IMR-90 (cell line): ENCODE measurements around the gene PTPRF. TPM values are rescaled to one million over a fixed set of nuclear protein-coding genes. Genes with fewer than 3 reads are reported as not detected.

Experiments
- ATAC-seq: fragments of 200-7000 bp; cut with Tn5 transposase; 2 replicates; pipeline ENCODE4 v1.9.1; 2020; ENCODE audit warnings: low read depth, mild to moderate bottlenecking, moderate library complexity
- BruUV-seq: library from RNA; stranded (reverse); fragments of 400-500 nt; replicated peaks from 2 replicates; lab custom pipeline; 2021; lab: Mats Ljungman, UMichigan
- CTCF ChIA-PET: fragments of 300-600 bp; formaldehyde crosslinking; extraction: SDS; loops from one replicate; lab custom pipeline; 2021; ENCODE audit warnings: antibody characterized with exemption; lab: Yijun Ruan, JAX
- POLR2A ChIA-PET: fragments of 300-600 bp; sonication (Branson Sonifier 250); formaldehyde crosslinking; loops from one replicate; lab custom pipeline; 2022; ENCODE audit warnings: antibody characterized with exemption; ENCODE audit not compliant: unreplicated experiment; lab: Charles Lee
- DNase-seq: peaks from one replicate; pipeline ENCODE4 v3.0.0; 2013
- H2AFZ ChIP-seq: replicated peaks from 2 replicates; pipeline ENCODE3; 2013; ENCODE audit warnings: low read length, mild to moderate bottlenecking; ENCODE audit not compliant: poor library complexity
- H2AK5ac ChIP-seq: 2 replicates; pipeline ENCODE4 v1.6.1; 2013; ENCODE audit warnings: low read depth, low read length, inconsistent platforms
- H2AK9ac ChIP-seq: replicated peaks from 2 replicates; pipeline ENCODE3; 2013; ENCODE audit warnings: mild to moderate bottlenecking, low read depth, low read length, moderate library complexity; ENCODE audit not compliant: poor library complexity
- H2BK120ac ChIP-seq: 2 replicates; pipeline ENCODE4 v1.6.1; 2013; ENCODE audit warnings: low read depth, low read length, inconsistent platforms
- H2BK15ac ChIP-seq: 3 replicates; pipeline ENCODE4 v1.6.1; 2013; ENCODE audit warnings: low read depth, low read length, inconsistent platforms
- H2BK20ac ChIP-seq: 2 replicates; pipeline ENCODE4 v1.6.1; 2013; ENCODE audit warnings: low read depth, mild to moderate bottlenecking, inconsistent platforms, low read length, moderate library complexity
- H2BK5ac ChIP-seq: 2 replicates; pipeline ENCODE4 v1.6.1; 2013; ENCODE audit warnings: mild to moderate bottlenecking, low read depth, low read length, inconsistent platforms; ENCODE audit not compliant: poor library complexity, severe bottlenecking
- H3K14ac ChIP-seq: replicated peaks from 2 replicates; pipeline ENCODE4 v1.6.1; 2013; ENCODE audit warnings: low read depth, low read length, inconsistent platforms
- H3K18ac ChIP-seq: 2 replicates; pipeline ENCODE4 v1.6.1; 2013; ENCODE audit warnings: low read depth, low read length, control low read depth
- H3K23ac ChIP-seq: 2 replicates; pipeline ENCODE4 v1.6.1; 2013; ENCODE audit warnings: low read depth, low read length, inconsistent platforms
- H3K27ac ChIP-seq: 2 replicates; pipeline ENCODE4 v1.5.1; 2013; ENCODE audit warnings: mild to moderate bottlenecking, control low read depth, low read length; ENCODE audit not compliant: insufficient read depth
- H3K27me3 ChIP-seq: 2 replicates; pipeline ENCODE4 v1.6.1; 2013; ENCODE audit warnings: low read length; ENCODE audit not compliant: control insufficient read depth, insufficient read depth
- H3K36me3 ChIP-seq: 2 replicates; pipeline ENCODE4 v1.6.1; 2013; ENCODE audit warnings: low read length, mixed read lengths; ENCODE audit not compliant: control insufficient read depth, insufficient read depth
- H3K4ac ChIP-seq: 2 replicates; pipeline ENCODE4 v1.6.1; 2013; ENCODE audit warnings: low read depth, low read length, inconsistent platforms
- H3K4me1 ChIP-seq: 2 replicates; pipeline ENCODE4 v1.6.1; 2013; ENCODE audit warnings: low read length, mixed read lengths; ENCODE audit not compliant: control insufficient read depth, insufficient read depth
- H3K4me2 ChIP-seq: 2 replicates; pipeline ENCODE4 v1.6.1; 2013; ENCODE audit warnings: low read depth, mild to moderate bottlenecking, control low read depth, low read length, moderate library complexity
- H3K4me3 ChIP-seq: 2 replicates; pipeline ENCODE4 v1.5.1; 2013; ENCODE audit warnings: low read depth, mild to moderate bottlenecking, control low read depth, low read length, moderate library complexity; ENCODE audit not compliant: insufficient read depth
- H3K56ac ChIP-seq: 2 replicates; pipeline ENCODE4 v1.6.1; 2013; ENCODE audit warnings: low read length, inconsistent platforms; ENCODE audit not compliant: insufficient read depth; ENCODE audit errors: extremely low read depth
- H3K79me1 ChIP-seq, 2 experiments: 2 replicates each; pipeline ENCODE4 v1.6.1; 2013; ENCODE audit warnings: low read length in 2 of 2, inconsistent platforms in 1 of 2, low read depth in 1 of 2
- H3K9ac ChIP-seq: 2 replicates; pipeline ENCODE4 v1.6.1; 2013; ENCODE audit warnings: low read depth, low read length, control low read depth
- H3K9me1 ChIP-seq: 2 replicates; pipeline ENCODE4 v1.6.1; 2013; ENCODE audit warnings: low read length, inconsistent platforms; ENCODE audit not compliant: insufficient read depth
- H3K9me3 ChIP-seq: 2 replicates; pipeline ENCODE4 v1.6.1; 2013; ENCODE audit warnings: low read length; ENCODE audit not compliant: control insufficient read depth, insufficient read depth
- H4K20me1 ChIP-seq: 2 replicates; pipeline ENCODE4 v1.6.1; 2013; ENCODE audit warnings: low read length, inconsistent platforms; ENCODE audit not compliant: insufficient read depth
- H4K5ac ChIP-seq: 2 replicates; pipeline ENCODE4 v1.6.1; 2013; ENCODE audit warnings: mild to moderate bottlenecking, low read depth, low read length, control low read depth
- H4K8ac ChIP-seq, 2 experiments: 2 replicates each; pipeline ENCODE4 v1.6.1; 2013; ENCODE audit warnings: low read depth in 2 of 2, low read length in 2 of 2, control low read depth in 1 of 2, inconsistent platforms in 1 of 2
- H4K91ac ChIP-seq: 2 replicates; pipeline ENCODE4 v1.6.1; 2013; ENCODE audit warnings: low read depth, low read length, inconsistent platforms; ENCODE audit not compliant: insufficient read depth
- BHLHE40 ChIP-seq: fragments of 150-350 bp; IDR thresholded peaks from 2 replicates; pipeline ENCODE4 v1.6.1; 2016; ENCODE audit warnings: mild to moderate bottlenecking, low read depth, low read length
- CEBPB ChIP-seq: IDR thresholded peaks from 2 replicates; pipeline ENCODE4 v1.6.1; 2012; ENCODE audit warnings: low read depth, low read length, improper control_type of control experiment
- FOS ChIP-seq: fragments of 150-350 bp; IDR thresholded peaks from 2 replicates; pipeline ENCODE4 v1.6.1; 2016; ENCODE audit warnings: low read depth, low read length
- MAFK ChIP-seq: IDR thresholded peaks from 2 replicates; pipeline ENCODE4 v1.6.1; 2012; ENCODE audit warnings: low read depth, low read length, improper control_type of control experiment
- MAZ ChIP-seq: IDR thresholded peaks from 2 replicates; pipeline ENCODE4 v1.6.1; 2012; ENCODE audit warnings: low read depth, mild to moderate bottlenecking, low read length, improper control_type of control experiment, moderate library complexity, borderline replicate concordance
- MXI1 ChIP-seq: IDR thresholded peaks from 2 replicates; pipeline ENCODE4 v1.6.1; 2012; ENCODE audit warnings: low read depth, mild to moderate bottlenecking, low read length, moderate library complexity, borderline replicate concordance
- POLR2A ChIP-seq: IDR thresholded peaks from 2 replicates; pipeline ENCODE4 v1.6.1; 2012; ENCODE audit warnings: mild to moderate bottlenecking, low read depth, low read length
- RAD21 ChIP-seq: IDR thresholded peaks from 2 replicates; pipeline ENCODE4 v1.6.1; 2012; ENCODE audit warnings: low read length, improper control_type of control experiment
- RCOR1 ChIP-seq: IDR thresholded peaks from 2 replicates; pipeline ENCODE4 v1.6.1; 2012; ENCODE audit warnings: mild to moderate bottlenecking, low read length, improper control_type of control experiment; ENCODE audit not compliant: insufficient replicate concordance
- RFX5 ChIP-seq: IDR thresholded peaks from 2 replicates; pipeline ENCODE4 v1.8.0; 2012; ENCODE audit warnings: low read depth, mild to moderate bottlenecking, low read length, moderate library complexity
- SMC3 ChIP-seq: fragments of 150-350 bp; IDR thresholded peaks from 2 replicates; pipeline ENCODE4 v1.6.1; 2016; ENCODE audit warnings: low read depth, mild to moderate bottlenecking, antibody characterized with exemption, low read length, moderate library complexity
- WGBS, 2 experiments: methylation state at CpG; one replicate each; pipeline versions ENCODE4 v1.1.5 to v1.1.7; 2013; ENCODE audit warnings: missing lambda C conversion rate in 2 of 2; ENCODE audit not compliant: insufficient read length in 1 of 2; ENCODE audit errors: extremely low coverage in 2 of 2; 5-methylcytosine and 5-hydroxymethylcytosine counted together
- dilution Hi-C: fragments of 300-500 bp; cut with HindIII; formaldehyde crosslinking; loops from one replicate; pipeline ENCODE4 v1.14.3; 2018; ENCODE audit warnings: low sequenced_read_pairs; ENCODE audit not compliant: unreplicated experiment
- in situ Hi-C: fragments of 300-500 bp; cut with MboI; formaldehyde crosslinking; loops from 3 replicates; pipeline ENCODE4 v1.14.3; 2019; ENCODE audit warnings: low sequenced_read_pairs, inconsistent platforms, mixed read lengths
- intact Hi-C: fragments of 100-400 bp; cut with micrococcal nuclease; formaldehyde crosslinking; loops from 2 replicates; pipeline ENCODE4 v1.10.0; 2022
- polyA plus RNA-seq, 3 experiments: library from polyadenylated mRNA; depleted of rRNA; stranded (reverse); fragments of >200 nt; gene quantifications; 2 replicates each; pipeline ENCODE4 v1.2.3, GENCODE V29; 2012; ENCODE audit warnings: low replicate concordance in 1 of 3
- total RNA-seq: library from RNA; depleted of rRNA; stranded (reverse); fragments of >200 nt; gene quantifications from 2 replicates; pipeline ENCODE4 v1.2.3, GENCODE V29; 2012
- TF ChIP-seq, protein P1 (sequence below): fragments of 150-350 bp; IDR thresholded peaks from 2 replicates; pipeline ENCODE4 v1.6.1; 2017; ENCODE audit warnings: mild to moderate bottlenecking, antibody characterized with exemption, low read length, low read depth
- TF ChIP-seq, protein P2 (sequence below): conservative IDR thresholded peaks from 2 replicates; pipeline ENCODE4 v1.5.1; 2012; ENCODE audit warnings: mild to moderate bottlenecking, low read depth, low read length, improper control_type of control experiment
- TF ChIP-seq, protein P3 (sequence below): fragments of 150-350 bp; IDR thresholded peaks from 2 replicates; pipeline ENCODE4 v1.6.1; 2016; ENCODE audit warnings: low read depth, mild to moderate bottlenecking, low read length, moderate library complexity, borderline replicate concordance

Gene PTPRF
- total and polyA plus RNA-seq, 2 of the 4 experiments (the other 2 are of a cell fraction): 25.8 to 92.3 TPM

DNA sequence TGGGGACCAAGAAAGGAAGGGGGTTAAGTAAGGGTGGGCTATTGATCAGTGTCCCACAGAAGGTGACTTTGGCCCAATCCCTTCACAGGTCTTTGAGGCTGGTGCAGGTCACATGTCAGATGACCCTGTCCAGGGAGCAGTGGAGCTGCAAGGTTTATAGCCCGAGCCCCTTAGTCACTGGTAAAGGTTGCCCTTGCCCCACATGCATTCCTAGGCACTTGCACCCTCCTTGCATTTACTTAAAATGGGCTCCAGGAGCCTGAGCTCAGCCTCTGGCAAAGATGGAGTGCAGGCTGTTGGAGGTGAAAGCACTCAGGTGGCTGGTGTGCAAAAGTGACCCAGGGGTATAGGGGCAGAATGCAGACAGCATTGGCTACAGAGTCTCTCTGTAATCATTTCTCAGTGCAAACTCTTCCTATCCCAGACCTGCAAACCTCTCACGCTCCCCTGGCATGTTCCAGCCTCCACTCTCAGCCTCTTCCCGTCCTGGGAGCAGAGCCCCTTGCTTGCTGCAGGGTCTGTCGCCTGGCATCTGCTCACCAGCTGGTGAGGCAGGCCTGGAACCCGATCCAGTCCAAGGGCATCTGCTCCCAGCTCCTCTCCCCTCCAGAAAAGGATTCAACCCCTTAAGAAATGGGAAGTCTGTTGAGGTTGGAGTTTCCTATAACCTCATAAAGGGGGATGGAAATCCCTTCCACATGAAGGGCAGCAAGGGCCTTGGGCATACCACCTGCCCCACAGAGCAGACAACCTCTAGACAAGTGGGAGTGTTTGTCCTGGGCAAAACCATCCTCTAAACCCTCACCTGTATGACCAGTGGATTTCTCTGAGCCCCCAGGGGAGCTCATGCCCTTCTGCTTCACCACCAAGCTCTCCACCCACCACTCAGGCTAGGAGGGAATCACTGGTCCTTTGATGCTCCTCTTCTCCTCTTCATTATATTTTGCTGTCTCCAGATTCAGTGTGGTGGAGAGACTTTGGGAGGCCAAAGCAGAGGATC is 23.1 kb upstream of the PTPRF start:
- no peak for DNase-seq
- no peaks in the 10 kb centered on the region for H3K9me3 ChIP-seq
- intact Hi-C loops: no loop called here
- no peak for TF ChIP-seq MAFK
- TF ChIP-seq POLR2A: no peak
- TF ChIP-seq SMC3: no peak
- TF ChIP-seq BHLHE40: no peak
- TF ChIP-seq, protein P1, sequence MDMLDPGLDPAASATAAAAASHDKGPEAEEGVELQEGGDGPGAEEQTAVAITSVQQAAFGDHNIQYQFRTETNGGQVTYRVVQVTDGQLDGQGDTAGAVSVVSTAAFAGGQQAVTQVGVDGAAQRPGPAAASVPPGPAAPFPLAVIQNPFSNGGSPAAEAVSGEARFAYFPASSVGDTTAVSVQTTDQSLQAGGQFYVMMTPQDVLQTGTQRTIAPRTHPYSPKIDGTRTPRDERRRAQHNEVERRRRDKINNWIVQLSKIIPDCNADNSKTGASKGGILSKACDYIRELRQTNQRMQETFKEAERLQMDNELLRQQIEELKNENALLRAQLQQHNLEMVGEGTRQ: no peak
- TF ChIP-seq RAD21: no peak
- no peak for TF ChIP-seq RCOR1
- TF ChIP-seq MXI1: no peak
- TF ChIP-seq, protein P2, sequence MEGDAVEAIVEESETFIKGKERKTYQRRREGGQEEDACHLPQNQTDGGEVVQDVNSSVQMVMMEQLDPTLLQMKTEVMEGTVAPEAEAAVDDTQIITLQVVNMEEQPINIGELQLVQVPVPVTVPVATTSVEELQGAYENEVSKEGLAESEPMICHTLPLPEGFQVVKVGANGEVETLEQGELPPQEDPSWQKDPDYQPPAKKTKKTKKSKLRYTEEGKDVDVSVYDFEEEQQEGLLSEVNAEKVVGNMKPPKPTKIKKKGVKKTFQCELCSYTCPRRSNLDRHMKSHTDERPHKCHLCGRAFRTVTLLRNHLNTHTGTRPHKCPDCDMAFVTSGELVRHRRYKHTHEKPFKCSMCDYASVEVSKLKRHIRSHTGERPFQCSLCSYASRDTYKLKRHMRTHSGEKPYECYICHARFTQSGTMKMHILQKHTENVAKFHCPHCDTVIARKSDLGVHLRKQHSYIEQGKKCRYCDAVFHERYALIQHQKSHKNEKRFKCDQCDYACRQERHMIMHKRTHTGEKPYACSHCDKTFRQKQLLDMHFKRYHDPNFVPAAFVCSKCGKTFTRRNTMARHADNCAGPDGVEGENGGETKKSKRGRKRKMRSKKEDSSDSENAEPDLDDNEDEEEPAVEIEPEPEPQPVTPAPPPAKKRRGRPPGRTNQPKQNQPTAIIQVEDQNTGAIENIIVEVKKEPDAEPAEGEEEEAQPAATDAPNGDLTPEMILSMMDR: no peak
- TF ChIP-seq MAZ: no peak
- no peak for TF ChIP-seq CEBPB
- TF ChIP-seq, protein P3, sequence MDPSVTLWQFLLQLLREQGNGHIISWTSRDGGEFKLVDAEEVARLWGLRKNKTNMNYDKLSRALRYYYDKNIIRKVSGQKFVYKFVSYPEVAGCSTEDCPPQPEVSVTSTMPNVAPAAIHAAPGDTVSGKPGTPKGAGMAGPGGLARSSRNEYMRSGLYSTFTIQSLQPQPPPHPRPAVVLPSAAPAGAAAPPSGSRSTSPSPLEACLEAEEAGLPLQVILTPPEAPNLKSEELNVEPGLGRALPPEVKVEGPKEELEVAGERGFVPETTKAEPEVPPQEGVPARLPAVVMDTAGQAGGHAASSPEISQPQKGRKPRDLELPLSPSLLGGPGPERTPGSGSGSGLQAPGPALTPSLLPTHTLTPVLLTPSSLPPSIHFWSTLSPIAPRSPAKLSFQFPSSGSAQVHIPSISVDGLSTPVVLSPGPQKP: no peak
- no peak for TF ChIP-seq FOS
- TF ChIP-seq RFX5: no peak

More for the DNA sequence above, 23.1 kb upstream of the PTPRF start:
- Histone ChIP-seq H3K56ac (no peak overlapping the region), H2BK15ac (no peak overlapping the region), H3K18ac (no peak overlapping the region), H3K9ac (no peak overlapping the region), H3K27me3 (no peaks in the 10 kb centered on the region), H4K5ac (no peak overlapping the region), H3K4ac (no peak overlapping the region), H2BK120ac (no peak overlapping the region), H3K23ac (no peak overlapping the region), H3K79me1 (no peaks in the 10 kb centered on the region), H3K14ac (no peak overlapping the region), H2BK20ac (no peak overlapping the region), H3K4me2 (no peak overlapping the region), H3K36me3 (no peaks in the 10 kb centered on the region), H2AK5ac (no peak overlapping the region), H4K8ac (no peak overlapping the region), H3K4me1 (no peaks in the 10 kb centered on the region), H3K4me3 (no peak overlapping the region), H3K9me1 (0 out of 2 replicates have a peak, but pooled peaks cover 4% of the 10 kb centered on the region), H4K20me1 (no peaks in the 10 kb centered on the region), H4K91ac (no peak overlapping the region), H2AK9ac (peak overlapping the region; percentile 19), H2AFZ (no peak overlapping the region), H2BK5ac (no peak overlapping the region), H3K27ac (no peak overlapping the region)
- in situ Hi-C loops (no loop called here), dilution Hi-C loops (no loop called here)
- ChIA-PET CTCF (no interaction called here), POLR2A (no interaction called here)
- 72% methylated on average over 2 of the region's 5 CpGs; no CpG with 5 or more reads in 1 of the 2 experiments for WGBS, 2 experiments
- ATAC-seq: no peak
- no TSS peak for BruUV-seq
